ENCODE results near the gene BCO2. TPM values are rescaled to one million over a fixed set of nuclear protein-coding genes. Genes with fewer than 3 reads are reported as not detected.
"Not testable (repeated sequence)": the region's sequence is repeated elsewhere in the genome, so short reads cannot be mapped to it uniquely, and the experiment has no call there.

Gene BCO2
- total RNA-seq, 2 experiments from 2014 or later, result 0.63 to 0.75 TPM

GRCh38 chr11:112159098-112160065 is 15.9 kb upstream of the BCO2 start:
- Mint-ChIP-seq H3K27ac (no peak overlapping the region), H3K4me1 (peaks cover 9% of the 10 kb centered on the region), H3K27me3 (peaks cover 19% of the 10 kb centered on the region), H3K9me3 (ENCODE audit: low read depth) (no peaks in the 10 kb centered on the region), H3K4me3 (no peak overlapping the region), H3K36me3 (ENCODE audit: low read depth) (no peaks in the 10 kb centered on the region)
- DNase-seq, result no peak
- CTCF ChIA-PET, result interaction anchor here (1.2 kb wide), 1 partner anchor 15 kb away, joined by 3 read pairs; no protein-coding TSS in a partner anchor
- POLR2A ChIA-PET, result interaction anchor here (0.6 kb wide), 1 partner anchor 69 kb away, joined by 21 read pairs; no protein-coding TSS in a partner anchor
- ATAC-seq, result no peak
- intact Hi-C loops (cut with DNase I, micrococcal nuclease), result no loop called here

DNA sequence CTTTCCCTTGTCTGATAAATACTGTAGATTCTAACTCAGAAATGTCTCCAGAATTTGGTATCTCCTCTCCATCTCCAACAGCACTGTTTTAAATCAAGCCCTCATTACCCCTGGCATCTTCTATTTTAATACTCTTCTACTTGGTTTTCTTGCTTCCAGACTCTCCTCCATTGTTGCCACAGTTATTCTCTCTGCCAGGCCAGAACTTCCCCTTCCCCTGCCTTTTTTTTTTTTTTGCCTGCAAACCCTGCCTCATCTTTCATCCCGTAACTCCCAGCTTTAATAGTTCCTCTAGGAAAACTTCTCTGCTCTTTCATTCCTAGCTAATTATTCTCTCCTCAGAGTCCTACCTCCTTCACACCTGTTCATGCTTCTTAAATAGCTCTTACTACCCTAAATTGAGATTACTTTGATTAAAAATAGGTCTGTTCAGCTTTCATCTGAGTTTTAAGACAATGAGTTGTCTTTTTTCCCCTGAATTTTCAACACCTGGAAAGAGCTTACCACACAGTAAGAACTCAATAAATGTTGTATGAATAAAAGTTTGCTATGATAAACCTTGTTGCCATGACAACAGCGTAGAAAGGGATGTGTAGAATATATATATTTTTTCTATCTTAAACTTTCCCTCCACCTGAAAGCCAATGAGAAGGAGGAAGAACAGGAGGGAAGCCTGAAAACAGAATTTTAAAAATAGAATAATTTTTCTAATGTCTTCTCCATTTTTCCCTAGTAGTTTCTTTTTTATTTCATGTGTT is 15.0 kb upstream of the BCO2 start:
- peaks cover 9% of the 10 kb centered on the region for H3K4me1 Mint-ChIP-seq
- DNase-seq, result no peak
- H3K4me3 Mint-ChIP-seq, result no peak overlapping the region
- peaks cover 19% of the 10 kb centered on the region for H3K27me3 Mint-ChIP-seq
- no peaks in the 10 kb centered on the region for H3K9me3 Mint-ChIP-seq (ENCODE audit: low read depth)
- no peak overlapping the region for H3K27ac Mint-ChIP-seq
- intact Hi-C loops (cut with DNase I, micrococcal nuclease), result no loop called here
- no peaks in the 10 kb centered on the region for H3K36me3 Mint-ChIP-seq (ENCODE audit: low read depth)
- POLR2A ChIA-PET, result interaction anchor here (0.6 kb wide), 1 partner anchor 70 kb away, joined by 21 read pairs; no protein-coding TSS in a partner anchor
- ATAC-seq, result no peak
- CTCF ChIA-PET, result interaction anchor here (1.3 kb wide), 1 partner anchor 12 kb away, joined by 3 read pairs; no protein-coding TSS in a partner anchor

DNA sequence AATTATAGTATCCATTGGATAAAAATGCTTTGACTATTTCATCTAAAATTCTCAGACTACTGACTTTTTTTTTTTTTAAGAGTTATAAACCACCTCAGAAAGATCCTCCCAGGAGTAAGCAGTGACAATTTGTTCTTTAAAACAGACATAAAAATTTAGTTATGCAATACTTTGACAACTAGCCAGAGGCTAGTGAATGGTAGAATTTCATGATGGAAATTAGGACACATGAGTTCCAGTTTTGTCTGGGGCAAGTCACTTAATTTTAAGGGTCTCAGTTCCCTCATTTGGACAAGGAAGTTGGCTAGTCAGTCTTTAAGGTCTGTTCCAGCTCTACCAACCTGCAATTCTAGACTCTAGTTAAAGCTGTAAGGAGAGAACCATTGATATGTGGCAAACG is 14.3 kb upstream of the BCO2 start:
- ChIA-PET CTCF (interaction anchor here (1.3 kb wide), 1 partner anchor 11 kb away, joined by 3 read pairs; no protein-coding TSS in a partner anchor), POLR2A (interaction anchor here (0.6 kb wide), 1 partner anchor 16 kb away, joined by 4 read pairs; no protein-coding TSS in a partner anchor)
- H3K4me1 Mint-ChIP-seq, result peaks cover 9% of the 10 kb centered on the region
- H3K27ac Mint-ChIP-seq, result no peak overlapping the region
- DNase-seq (no peak), ATAC-seq (no peak)
- H3K36me3 Mint-ChIP-seq (ENCODE audit: low read depth), result no peaks in the 10 kb centered on the region
- H3K9me3 Mint-ChIP-seq (ENCODE audit: low read depth), result no peaks in the 10 kb centered on the region
- intact Hi-C loops (cut with DNase I, micrococcal nuclease), result no loop called here
- no peak overlapping the region for H3K4me3 Mint-ChIP-seq
- peaks cover 19% of the 10 kb centered on the region for H3K27me3 Mint-ChIP-seq

DNA sequence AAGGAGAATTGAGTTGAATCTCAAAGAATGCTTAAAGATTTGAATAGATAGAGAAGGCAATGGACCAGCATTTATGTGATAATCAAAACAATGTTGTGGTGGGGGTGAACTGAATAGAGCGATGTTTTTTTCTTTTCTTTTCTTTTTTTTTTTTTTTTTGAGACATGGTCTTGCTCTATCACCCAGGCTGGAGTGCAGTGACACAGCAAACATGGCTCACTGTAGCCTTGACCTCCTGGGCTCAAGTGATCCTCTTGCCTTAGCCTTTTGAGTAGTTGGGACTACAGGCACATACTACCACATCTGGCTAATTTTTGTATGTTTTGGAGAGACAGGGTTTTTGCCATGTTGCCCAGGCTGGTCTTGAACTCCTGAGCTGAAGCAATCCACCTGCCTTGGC is 13.1 kb upstream of the BCO2 start:
- peaks cover 21% of the 10 kb centered on the region for H3K27me3 Mint-ChIP-seq
- H3K4me3 Mint-ChIP-seq; DNase-seq; intact Hi-C loops (cut with DNase I, micrococcal nuclease); POLR2A ChIA-PET; H3K27ac Mint-ChIP-seq; ATAC-seq; H3K4me1 Mint-ChIP-seq; H3K36me3 Mint-ChIP-seq (ENCODE audit: low read depth); H3K9me3 Mint-ChIP-seq (ENCODE audit: low read depth): not testable (repeated sequence)
- CTCF ChIA-PET, result interaction anchor here (1.2 kb wide), 1 partner anchor 10 kb away, joined by 4 read pairs; no protein-coding TSS in a partner anchor

GRCh38 chr11:112162761-112163546 is 12.4 kb upstream of the BCO2 start:
- no peak overlapping the region for H3K27ac Mint-ChIP-seq
- ChIA-PET POLR2A (no interaction called here), CTCF (interaction anchor here (0.5 to 1.3 kb wide), 3 partner anchors 9 to 106 kb away, joined by 3 to 4 read pairs (median 3); partner anchors contain the start of gene BCO2)
- intact Hi-C loops (cut with DNase I, micrococcal nuclease), result no loop called here
- no peak for DNase-seq
- no peak overlapping the region for H3K4me3 Mint-ChIP-seq
- peaks cover 23% of the 10 kb centered on the region for H3K27me3 Mint-ChIP-seq
- ATAC-seq, result no peak
- H3K9me3 Mint-ChIP-seq (ENCODE audit: low read depth), result no peaks in the 10 kb centered on the region
- H3K36me3 Mint-ChIP-seq (ENCODE audit: low read depth), result no peaks in the 10 kb centered on the region
- peaks cover 5% of the 10 kb centered on the region for H3K4me1 Mint-ChIP-seq

DNA sequence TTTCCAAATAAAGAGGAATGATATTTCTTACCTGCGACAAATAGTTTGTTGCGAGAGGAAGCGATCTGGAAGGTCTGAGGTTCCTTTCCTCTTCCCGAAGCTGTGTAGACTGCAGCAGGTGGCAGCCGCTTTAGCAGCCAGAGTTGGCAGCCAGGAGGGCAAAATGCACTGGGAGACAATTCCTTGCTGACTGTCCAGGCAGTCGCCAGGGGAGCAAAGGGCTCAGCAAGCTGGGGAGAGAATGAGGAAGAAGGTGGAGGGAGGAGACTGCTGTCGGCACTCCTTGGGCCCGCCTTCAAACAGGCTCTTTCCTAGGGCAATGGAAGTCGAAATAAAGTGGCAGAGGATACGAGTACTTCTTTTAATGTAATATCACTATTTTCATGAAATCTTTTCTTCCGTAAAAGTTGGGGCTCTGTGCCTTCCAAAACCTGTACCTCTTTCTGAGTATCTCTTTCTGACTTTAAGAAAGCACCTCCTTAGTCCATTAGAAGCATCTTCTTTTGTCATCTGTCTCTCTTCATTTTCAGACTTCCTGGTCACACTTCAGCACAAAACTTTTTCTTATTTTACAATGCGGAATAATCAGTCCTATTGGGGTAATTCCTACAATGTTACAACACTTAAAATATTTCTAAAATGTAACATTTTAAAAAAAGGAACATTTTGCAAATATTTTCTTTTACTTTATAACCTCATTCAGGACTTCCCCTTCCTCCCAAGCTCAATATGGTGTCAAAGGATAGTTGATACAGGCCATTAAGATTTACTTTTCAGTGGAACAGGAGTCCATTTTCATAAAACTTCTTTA is 11.2 kb upstream of the BCO2 start, which contains the start of gene IL18:
TSS of gene IL18 (minus strand) at position 220 of the 811 bp plus-strand sequence. CDS start 9,041 bp downstream, outside the sequence.
- intact Hi-C loops (cut with DNase I, micrococcal nuclease), result no loop called here

GRCh38 chr11:112165049-112165448 is 10.3 kb upstream of the BCO2 start:
- DNase-seq (no peak), ATAC-seq (no peak)
- CTCF ChIA-PET, result no interaction called here
- H3K4me3 Mint-ChIP-seq, result no peak overlapping the region
- intact Hi-C loops (cut with DNase I, micrococcal nuclease), result no loop called here
- H3K27me3 Mint-ChIP-seq, result peaks cover 20% of the 10 kb centered on the region
- no peak overlapping the region for H3K27ac Mint-ChIP-seq
- POLR2A ChIA-PET, result no interaction called here
- H3K36me3 Mint-ChIP-seq (ENCODE audit: low read depth), result no peaks in the 10 kb centered on the region
- H3K4me1 Mint-ChIP-seq, result peaks cover 5% of the 10 kb centered on the region
- no peaks in the 10 kb centered on the region for H3K9me3 Mint-ChIP-seq (ENCODE audit: low read depth)

More for the DNA sequence above, 11.2 kb upstream of the BCO2 start, which contains the start of gene IL18:
- Mint-ChIP-seq H3K36me3 (ENCODE audit: low read depth) (no peaks in the 10 kb centered on the region), H3K27me3 (peaks cover 23% of the 10 kb centered on the region), H3K4me3 (no peak within 1 kb of the TSS), H3K27ac (no peak within 1 kb of the TSS), H3K9me3 (ENCODE audit: low read depth) (no peaks in the 10 kb centered on the region), H3K4me1 (peaks cover 5% of the 10 kb centered on the region)
- ChIA-PET POLR2A (no interaction called here), CTCF (interaction anchor here (1.3 kb wide), 1 partner anchor 11 kb away, joined by 3 read pairs; the partner anchor contains the start of gene BCO2)
- ATAC-seq, result no peak
- no peak for DNase-seq

DNA sequence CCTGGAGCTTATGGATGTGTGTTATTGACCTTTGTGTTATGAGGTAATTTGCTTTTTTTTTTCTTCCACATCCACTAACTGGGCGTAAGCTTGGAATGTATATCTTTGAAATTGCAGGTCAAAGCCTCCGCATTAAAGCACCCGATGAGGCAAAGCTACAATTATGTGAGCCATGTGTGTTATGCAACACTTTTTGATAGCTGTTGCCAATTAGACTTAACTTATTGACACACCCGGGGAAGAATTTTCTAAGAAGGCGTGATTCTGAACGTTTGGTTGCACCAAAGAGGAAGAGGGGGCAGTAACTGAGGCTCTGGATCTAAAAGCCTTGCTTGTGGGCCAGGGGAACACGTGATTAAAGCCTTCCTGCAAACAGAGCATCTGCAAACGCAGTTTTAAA is 8.8 kb upstream of the BCO2 start:
- CTCF ChIA-PET, result interaction anchor here (0.9 to 1.1 kb wide), 2 partner anchors 19 to 53 kb away, joined by 3 to 7 read pairs; no protein-coding TSS in a partner anchor

GRCh38 chr11:112167145-112167544 is 8.2 kb upstream of the BCO2 start, which contains the start of gene TEX12:
Gene TEX12, plus strand, starts transcription at chr11:112167372. Its CDS starts 1,897 bp downstream, at chr11:112169269.
- DNase-seq (no peak), ATAC-seq (no peak)
- H3K27ac Mint-ChIP-seq, result no peak within 1 kb of the TSS
- intact Hi-C loops (cut with DNase I, micrococcal nuclease), result no loop called here
- ChIA-PET POLR2A (no interaction called here), CTCF (interaction anchor here (1.1 kb wide), 1 partner anchor 53 kb away, joined by 7 read pairs; no protein-coding TSS in a partner anchor)
- H3K4me3 Mint-ChIP-seq, result no peak within 1 kb of the TSS
- H3K9me3 Mint-ChIP-seq (ENCODE audit: low read depth), result no peaks in the 10 kb centered on the region
- H3K4me1 Mint-ChIP-seq, result peaks cover 5% of the 10 kb centered on the region
- peaks cover 16% of the 10 kb centered on the region for H3K27me3 Mint-ChIP-seq
- H3K36me3 Mint-ChIP-seq (ENCODE audit: low read depth), result no peaks in the 10 kb centered on the region

More for the DNA sequence above, 8.8 kb upstream of the BCO2 start:
- Mint-ChIP-seq H3K4me1 (peaks cover 5% of the 10 kb centered on the region), H3K36me3 (ENCODE audit: low read depth) (no peaks in the 10 kb centered on the region), H3K27ac (no peak overlapping the region), H3K27me3 (peaks cover 20% of the 10 kb centered on the region), H3K9me3 (ENCODE audit: low read depth) (no peaks in the 10 kb centered on the region), H3K4me3 (no peak overlapping the region)
- no peak for ATAC-seq
- POLR2A ChIA-PET, result no interaction called here
- no peak for DNase-seq
- intact Hi-C loops (cut with DNase I, micrococcal nuclease), result no loop called here
